SKM-1 treated with dmso at 0.1 percent for 144 hours (cell line): ENCODE measurements around the gene TWF1.
"Not testable (repeated sequence)": the region's sequence is repeated elsewhere in the genome, so short reads cannot be mapped to it uniquely, and the experiment has no call there.

Experiments
- DNase-seq: peaks from one replicate; lab custom pipeline; 2025; ENCODE audit not compliant: unreplicated experiment; lab: John Stamatoyannopoulos, UW

TWF1 gene

DNA sequence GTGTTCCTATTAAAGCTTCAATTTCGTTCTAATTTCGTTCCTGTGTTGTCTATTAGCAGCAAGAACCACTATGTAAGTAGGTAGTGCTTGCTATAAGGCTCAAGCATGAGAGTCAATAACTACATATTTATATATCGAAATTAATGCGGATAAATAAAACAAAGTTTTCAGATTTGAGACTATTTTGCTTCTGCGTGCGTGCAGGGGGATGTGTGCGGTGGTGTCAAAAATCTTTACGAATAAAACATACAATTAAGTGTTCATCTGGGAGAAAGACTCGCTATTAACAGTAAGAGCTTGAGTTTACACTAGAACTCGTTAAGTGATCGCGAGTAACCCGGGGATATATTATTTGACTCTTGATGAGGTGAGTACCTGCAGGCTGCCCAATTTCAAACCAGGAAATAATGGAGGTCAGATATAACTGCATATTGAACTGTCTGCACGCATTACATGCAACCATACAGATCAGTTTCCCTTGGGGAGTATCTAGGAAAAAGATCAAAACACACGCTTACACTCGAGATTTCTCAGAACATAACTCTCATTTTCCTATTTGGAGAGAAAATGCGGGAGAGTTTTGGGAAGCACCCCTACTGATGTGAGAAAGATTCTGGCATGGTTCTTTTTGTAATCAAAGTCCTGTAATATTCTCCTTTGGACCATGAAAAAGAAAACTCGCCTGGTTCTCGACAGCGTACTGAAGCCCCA, 813 bp downstream of the TWF1 start:
- no peak for DNase-seq

GRCh38 chr12:43797561-43798217, 8.4 kb downstream of the TWF1 start:
- DNase-seq: no peak

DNA sequence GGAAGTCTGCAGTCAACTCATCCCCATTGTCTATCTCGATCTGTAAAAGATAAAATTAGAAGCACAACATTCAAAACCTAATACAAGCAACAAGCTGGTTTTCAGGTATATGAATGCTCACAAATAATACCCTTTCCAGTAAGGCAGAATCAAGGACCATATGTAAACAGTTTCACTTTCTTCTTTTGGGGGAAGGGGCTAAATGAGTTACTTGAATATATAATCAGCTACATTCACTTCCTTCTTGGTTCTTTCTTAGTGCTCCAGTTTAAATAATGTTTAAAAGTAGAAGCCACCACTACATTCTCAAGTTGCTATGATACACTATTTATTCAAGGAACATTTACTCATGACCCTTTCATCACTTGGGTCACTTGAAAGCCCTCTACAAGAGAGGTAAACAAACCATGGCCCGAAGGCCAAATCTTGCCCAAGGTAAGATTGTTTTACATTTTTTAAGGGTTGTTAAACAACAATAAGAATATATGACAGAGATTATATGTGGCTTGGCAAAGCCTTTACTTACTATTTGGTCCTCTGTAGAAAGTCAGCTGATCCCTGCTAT, 10.3 kb downstream of the TWF1 start:
- DNase-seq: no peak

DNA sequence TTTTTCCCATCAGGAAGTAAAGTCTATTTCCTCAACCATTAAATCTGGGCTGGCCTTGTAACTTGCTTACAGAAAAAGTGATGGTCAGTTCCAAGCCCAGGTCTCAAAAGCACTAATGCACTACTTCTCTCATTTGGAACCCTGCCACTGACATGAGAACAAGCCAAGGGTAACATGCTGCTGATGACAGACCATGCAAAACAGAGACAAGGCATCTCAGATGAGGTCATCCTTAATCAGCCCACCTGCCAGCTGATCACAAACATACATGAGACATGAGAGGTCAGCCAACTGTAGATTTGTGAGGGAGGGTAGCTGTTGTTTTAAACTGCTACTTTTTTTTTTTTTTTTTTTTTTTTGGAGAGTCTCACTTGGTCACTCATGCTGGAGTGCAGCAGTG, 16.2 kb downstream of the TWF1 start:
- DNase-seq: no peak

DNA sequence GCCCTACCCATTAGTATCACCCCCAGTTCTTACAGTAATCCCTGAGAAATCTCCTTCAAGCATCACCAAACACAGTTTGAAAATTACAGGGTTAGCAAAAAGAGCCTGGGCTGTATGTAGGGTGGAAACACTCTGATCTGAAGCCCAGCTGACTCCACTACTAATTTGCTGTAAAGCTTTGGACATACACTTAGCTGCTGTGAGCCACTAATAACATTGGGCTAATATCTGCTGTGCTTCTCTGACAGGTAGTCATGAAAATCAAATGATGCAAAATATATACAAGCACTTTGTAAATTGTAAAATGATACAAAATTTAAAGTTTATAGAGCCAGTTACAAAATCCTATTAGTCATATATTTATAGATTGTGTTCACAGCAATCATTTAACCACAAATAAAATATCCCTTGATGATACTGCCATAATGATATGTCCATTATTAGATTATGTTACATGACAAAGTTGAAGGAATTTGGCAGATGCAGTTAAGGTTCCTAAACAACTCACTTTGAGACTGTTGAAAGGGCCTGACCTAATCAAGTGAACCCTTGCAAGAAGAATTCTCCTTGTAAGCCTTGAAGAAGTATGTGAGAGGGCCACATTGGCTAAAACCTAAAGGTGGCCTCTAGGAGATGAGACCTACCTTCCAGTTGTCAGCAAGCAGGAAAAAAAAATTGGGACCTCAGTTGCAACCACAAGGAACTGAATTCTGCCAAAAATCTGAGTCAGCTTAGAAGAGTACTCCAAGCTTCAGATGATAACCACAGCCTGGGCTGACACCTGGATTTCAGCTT, 19.0 kb downstream of the TWF1 start:
- DNase-seq: no peak

DNA sequence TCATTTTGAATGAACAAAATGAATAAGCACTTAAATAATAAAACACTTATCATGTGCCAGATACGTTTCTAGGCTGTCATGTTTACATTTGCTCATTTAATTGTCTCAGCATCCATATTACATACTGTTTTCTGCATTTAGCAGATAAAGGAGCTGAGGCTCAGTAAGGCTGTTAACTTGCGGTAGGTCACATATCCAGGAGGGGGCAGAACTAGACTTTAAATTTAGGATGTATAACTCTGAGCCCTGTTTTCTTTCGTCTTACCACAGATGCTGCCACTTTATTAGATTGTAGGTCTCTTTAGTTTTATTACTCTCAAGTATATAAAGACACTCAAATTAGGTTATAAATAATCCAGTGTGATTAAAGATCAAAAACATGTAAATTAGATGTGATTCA, 29.6 kb downstream of the TWF1 start:
- no peak for DNase-seq

DNA sequence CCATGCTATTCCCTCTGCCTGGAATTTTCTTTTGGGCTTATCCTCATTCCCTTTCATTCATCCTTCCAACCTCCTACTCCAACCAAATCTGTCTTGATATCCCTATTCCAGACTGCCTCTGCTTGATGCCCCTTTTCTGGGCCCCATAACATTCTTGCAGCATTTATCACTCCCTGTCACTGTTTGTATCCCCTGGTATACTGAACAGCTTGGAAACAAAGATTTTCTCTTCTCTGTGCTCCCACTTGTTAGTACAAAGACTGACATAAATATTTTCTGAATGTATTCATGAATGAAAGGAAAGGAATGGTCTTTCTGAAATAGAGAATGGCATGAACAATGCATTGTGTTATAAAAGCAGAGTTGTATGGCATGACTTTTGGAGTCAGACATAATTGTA, 39.8 kb downstream of the TWF1 start:
- DNase-seq: no peak

DNA sequence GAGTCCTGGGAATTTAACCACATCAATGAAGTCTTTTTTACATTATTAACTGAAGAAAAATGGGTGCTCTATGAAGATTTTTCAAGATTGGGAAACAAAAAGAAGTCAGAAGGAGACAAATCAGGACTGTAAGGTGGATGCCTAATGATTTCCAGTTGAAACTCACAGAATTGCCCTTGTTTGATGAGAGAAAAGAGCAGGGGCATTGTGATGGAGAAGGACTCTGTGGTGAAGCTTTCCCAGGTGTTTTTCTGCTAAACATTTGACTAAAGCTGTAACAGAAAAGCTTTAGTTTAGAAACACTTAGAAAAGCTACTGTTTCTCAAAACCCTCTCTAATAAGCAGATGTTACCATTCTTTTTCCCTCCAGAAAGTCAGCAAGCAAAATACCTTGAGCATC, 41.6 kb downstream of the TWF1 start:
- no peak for DNase-seq

DNA sequence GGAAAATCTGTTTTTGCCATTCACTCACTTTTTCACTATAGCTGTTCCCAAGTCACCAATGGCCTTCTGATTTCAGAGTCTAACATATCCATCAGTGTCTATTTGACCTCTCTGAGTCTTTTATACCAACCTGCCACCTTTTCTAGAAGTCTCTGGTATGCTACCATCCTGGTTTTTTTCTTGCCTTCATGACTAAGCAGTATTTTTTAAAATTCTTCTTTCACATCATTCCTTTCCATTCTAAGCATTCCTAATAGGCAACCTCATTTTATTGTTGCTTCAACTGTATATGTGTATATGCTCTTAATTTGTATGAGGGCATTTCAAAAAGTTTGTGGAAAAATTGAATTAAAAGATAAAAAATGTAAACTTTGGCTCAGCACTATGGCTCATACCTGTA, 42.3 kb downstream of the TWF1 start:
- no peak for DNase-seq

- no peak for DNase-seq
These were observed 43.5 kb downstream of the TWF1 start for GRCh38 chr12:43762596-43762995.

DNA sequence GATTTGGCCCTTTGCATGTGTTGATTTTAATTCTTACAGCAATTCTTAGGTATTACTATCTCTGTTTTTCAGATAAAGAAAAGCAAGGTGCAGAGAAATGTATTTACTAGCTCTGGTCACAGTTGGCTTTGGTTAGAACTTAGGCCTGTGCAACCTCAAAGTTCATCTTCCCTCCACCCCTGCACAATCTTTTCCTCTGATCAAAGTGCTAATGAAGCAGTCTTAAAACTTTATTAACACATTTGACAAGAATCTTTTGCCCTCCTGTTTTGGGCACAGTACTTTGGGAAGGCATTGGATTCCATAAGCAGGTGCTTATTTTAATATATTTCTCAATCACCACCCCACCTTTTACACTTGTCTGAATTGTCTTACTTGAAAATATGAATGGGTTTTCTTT, 44.6 kb downstream of the TWF1 start:
- no peak for DNase-seq

- DNase-seq: no peak
These were observed 45.7 kb downstream of the TWF1 start for GRCh38 chr12:43760396-43760795.

DNA sequence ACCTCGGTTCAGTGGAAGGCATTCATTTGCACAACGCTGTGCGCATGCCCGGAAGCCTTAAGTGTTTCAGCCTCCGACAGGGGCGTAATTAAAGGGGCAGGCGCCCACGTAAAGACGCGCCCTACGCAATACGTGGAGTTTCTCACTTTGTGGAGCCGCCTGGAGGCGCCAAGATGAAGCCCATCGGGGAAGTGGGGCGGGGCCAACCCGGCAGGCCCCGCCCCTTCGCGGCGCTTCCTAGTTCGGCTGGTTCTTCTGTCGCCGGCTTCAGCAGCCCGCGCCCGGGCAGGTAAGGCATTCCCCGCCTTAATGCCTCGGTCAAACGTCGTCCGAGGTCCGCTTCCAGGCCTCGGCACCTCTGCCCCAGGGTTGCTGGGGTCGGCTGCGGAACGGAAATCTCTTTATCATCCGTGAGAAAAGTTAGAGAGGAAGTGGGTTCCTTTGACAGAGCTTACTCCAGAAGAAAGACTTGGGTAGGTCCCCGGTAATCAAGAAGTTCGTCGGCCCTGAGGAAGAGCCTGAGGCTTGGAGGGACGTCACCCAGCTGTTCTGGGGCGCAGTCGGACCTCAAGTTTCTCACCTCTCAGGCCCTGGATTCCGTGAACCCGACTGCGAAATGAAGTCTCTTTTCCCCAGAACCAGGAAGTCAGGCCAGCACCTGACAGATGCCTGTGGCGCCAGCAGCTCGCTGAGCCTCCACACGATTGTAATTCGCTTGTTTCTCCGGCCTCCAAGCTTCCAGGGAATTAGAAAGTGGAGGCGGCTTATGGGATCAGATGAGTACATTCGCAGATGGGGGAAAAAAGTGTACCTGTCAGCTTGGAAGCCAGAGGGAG, 47.2 kb downstream of the TWF1 start, which contains the start of the genes IRAK4 and PUS7L:
Gene IRAK4 (plus strand): TSS at position 224 of the 836 bp plus-strand sequence. CDS start 9,161 bp downstream, outside the sequence.
Gene PUS7L (minus strand): TSS at position 63 of the 836 bp plus-strand sequence. CDS start 3,545 bp downstream, outside the sequence.
- peak; percentile 76 for DNase-seq

- no peak for DNase-seq
These were observed 47.8 kb downstream of the TWF1 start for GRCh38 chr12:43758247-43758727.

DNA sequence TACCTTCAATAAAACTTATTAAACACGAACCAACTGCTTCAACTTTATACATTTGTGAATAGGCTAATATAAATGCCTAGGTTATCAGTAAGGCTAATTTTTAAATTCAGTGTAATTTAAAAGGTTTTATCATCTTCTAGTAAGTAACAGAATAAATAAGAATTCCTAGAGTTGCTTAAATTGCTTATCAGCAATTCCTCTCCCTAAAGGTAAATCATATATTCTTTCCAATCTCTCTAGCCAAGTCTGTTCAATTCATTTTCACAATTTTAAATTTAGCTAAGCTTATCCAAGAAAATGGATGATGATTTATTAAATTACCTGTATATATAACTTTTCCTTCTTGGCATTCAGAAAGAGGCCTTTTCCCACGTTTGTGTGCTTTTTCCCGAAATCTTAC, 52.1 kb downstream of the TWF1 start:
- DNase-seq: no peak

DNA sequence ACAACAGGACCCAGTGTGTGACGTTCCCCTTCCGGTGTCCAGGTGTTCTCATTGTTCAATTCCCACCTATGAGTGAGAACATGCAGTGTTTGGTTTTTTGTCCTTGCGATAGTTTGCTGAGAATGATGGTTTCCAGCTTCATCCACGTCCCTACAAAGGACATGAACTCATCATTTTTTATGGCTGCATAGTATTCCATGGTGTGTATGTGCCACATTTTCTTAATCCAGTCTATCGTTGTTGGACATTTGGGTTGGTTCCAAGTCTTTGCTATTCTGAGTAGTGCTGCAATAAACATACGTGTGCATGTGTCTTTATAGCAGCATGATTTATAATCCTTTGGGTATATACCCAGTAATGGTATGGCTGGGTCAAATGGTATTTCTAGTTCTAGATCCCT, 54.8 kb downstream of the TWF1 start:
- not testable (repeated sequence) for DNase-seq

GRCh38 chr12:43750814-43751213, 55.3 kb downstream of the TWF1 start:
- no peak for DNase-seq

DNA sequence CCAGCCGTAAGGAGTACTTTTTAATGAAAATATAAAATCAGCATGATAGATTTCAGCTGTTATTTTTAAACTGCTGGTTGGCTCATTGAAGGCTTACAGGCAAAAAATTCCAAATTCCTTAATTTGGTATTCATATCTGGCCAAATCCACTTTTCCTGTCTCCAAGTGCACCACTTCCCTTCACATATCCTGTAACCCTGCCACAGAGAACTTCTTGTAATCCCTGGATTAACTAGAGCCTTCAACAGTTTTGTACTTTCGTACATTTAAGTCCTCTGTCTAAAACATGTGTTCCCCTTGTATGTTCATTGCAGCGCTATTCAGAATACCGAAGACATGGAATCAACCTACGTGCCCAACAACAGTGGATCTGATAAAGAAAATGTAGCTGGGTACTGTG, 57.1 kb downstream of the TWF1 start:
- no peak for DNase-seq

DNA sequence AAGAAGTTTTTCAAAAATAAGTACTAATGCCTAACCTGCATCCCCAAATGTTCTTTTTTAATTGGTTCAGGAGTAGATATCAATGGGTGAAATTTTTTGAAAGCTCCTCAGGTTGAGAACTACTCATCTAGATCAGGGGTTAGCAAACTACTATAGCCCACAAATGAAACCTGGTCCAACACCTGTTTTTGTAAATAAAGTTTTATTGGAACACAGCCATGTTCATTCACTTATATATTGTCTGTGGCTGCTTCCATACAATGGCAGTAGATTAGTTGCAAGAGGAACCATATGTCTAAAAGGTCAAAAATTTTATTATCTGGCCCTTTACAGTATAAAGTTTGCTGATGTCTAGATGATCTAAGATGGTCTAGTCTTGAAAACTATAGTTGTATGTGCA, 61.3 kb downstream of the TWF1 start:
- DNase-seq: no peak
